ENCODE results near the gene HTR2A.

- TF ChIP-seq CTCF (IDR thresholded peaks at IDR 0.05), result no peak
- no peak for TF ChIP-seq POLR2A (IDR thresholded peaks at IDR 0.05)
These were observed 80.5 kb downstream of the HTR2A start for GRCh38 chr13:46816371-46816770.

All from testis (tissue), 2 donors.